ENCODE measurements around the gene NAV1. TPM values are rescaled to one million over a fixed set of nuclear protein-coding genes. Genes with fewer than 3 reads are reported as not detected.

The NAV1 gene
- total and polyA plus RNA-seq, 9 of the 15 experiments (the other 6 are each of a cell fraction or from before 2014, with no cell fraction given): 0.91 to 16.8 (median 3.2) TPM

DNA sequence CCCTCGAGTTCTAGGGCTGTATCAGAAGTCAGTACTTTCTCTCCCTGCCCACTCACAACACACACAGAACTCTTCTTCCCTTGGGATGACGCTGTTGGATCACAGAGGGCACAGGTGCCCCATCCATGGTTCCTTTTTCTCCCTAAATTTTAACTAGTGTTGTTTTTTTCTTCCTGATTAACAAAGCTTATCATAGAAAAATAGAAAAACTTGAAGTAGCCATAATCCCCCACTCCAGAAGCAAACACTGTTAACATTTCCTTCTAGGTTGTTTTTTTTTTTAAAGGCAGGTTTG is 27.5 kb downstream of the NAV1 start:
- Histone ChIP-seq H3K27me3 (ENCODE audit: control insufficient read depth in 2 of 2, insufficient read depth in 2 of 2, low read length in 2 of 2) (no peaks in the 10 kb centered on the region), H3K27ac (ENCODE audit: extremely low read depth, low read depth, low read length) (peak overlapping the region; percentile 81), H3K9me1 (ENCODE audit: control insufficient read depth, insufficient read depth, low read length) (peaks cover 4% of the 10 kb centered on the region), H2AFZ (ENCODE audit: low read depth, low read length) (peak overlapping the region; percentile 71), H3K4me3 (no peak overlapping the region), H3K79me2 (ENCODE audit: control insufficient read depth, insufficient read depth, low read length) (no peaks in the 10 kb centered on the region; the same call in 2 of the 3 replicates), H3K36me3 (ENCODE audit: control insufficient read depth, insufficient read depth, low read length) (no peaks in the 10 kb centered on the region), H3K4me1 (replicated peaks in 1 of 2; ENCODE audit: control insufficient read depth in 2 of 2, insufficient read depth in 2 of 2, low read length in 2 of 2) (peaks cover 55 to 66% of the 10 kb centered on the region in 2 experiments), H3K9me3 (replicated peaks; ENCODE audit: control insufficient read depth, insufficient read depth, low read depth, low read length) (no peaks in the 10 kb centered on the region), H3K4me2 (ENCODE audit: insufficient read depth, low read length) (no peak overlapping the region), H3K9ac (ENCODE audit: insufficient read depth in 1 of 2, low read depth in 2 of 2, low read length in 2 of 2) (peak overlapping the region; percentile 21 to 53; a peak in 3 of 4 replicates), H4K20me1 (replicated peaks; ENCODE audit: control insufficient read depth, insufficient read depth, low read length) (no peaks in the 10 kb centered on the region)
- no peak for FAIRE-seq
- no peak for ATAC-seq
- no peak for DNase-seq (ENCODE audit: extremely low read depth in 1 of 4, low spot score in 3 of 4)
- ChIA-PET POLR2A (interaction anchor here (0.6 to 1.3 kb wide), 7 partner anchors 8 to 254 kb away, joined by 3 to 5 read pairs (median 4); no protein-coding TSS in a partner anchor), CTCF (ENCODE audit: low intra/inter-chr PET ratio) (no interaction called here)
- intact Hi-C loops (cut with micrococcal nuclease): loop anchor here (2.0 kb wide), 1 partner anchor 16 kb away; no protein-coding TSS in a partner anchor
- 0 out of 2 replicates have a peak, but pooled peaks have one; percentile 20 for TF ChIP-seq CREB3 (tag; conservative IDR thresholded peaks at IDR 0.05; ENCODE audit: low read depth)
- TF ChIP-seq, protein P1, sequence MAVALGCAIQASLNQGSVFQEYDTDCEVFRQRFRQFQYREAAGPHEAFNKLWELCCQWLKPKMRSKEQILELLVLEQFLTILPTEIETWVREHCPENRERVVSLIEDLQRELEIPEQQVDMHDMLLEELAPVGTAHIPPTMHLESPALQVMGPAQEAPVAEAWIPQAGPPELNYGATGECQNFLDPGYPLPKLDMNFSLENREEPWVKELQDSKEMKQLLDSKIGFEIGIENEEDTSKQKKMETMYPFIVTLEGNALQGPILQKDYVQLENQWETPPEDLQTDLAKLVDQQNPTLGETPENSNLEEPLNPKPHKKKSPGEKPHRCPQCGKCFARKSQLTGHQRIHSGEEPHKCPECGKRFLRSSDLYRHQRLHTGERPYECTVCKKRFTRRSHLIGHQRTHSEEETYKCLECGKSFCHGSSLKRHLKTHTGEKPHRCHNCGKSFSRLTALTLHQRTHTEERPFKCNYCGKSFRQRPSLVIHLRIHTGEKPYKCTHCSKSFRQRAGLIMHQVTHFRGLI (CRISPR knock-in tag; IDR thresholded peaks at IDR 0.05): peak; percentile 5; the same call in 1 of the 2 replicates
- no peak for TF ChIP-seq RBM34 (IDR thresholded peaks at IDR 0.05; ENCODE audit: borderline replicate concordance, insufficient read depth, low read length)
- peak; percentile 87; the same call in 1 of the 2 replicates for TF ChIP-seq NFRKB (IDR thresholded peaks at IDR 0.05; ENCODE audit: low read depth)
- TF ChIP-seq DMBX1 (CRISPR knock-in tag; IDR thresholded peaks at IDR 0.05; ENCODE audit: borderline replicate concordance): peak; percentile 50; the same call in 1 of the 2 replicates
- TF ChIP-seq, protein P2, sequence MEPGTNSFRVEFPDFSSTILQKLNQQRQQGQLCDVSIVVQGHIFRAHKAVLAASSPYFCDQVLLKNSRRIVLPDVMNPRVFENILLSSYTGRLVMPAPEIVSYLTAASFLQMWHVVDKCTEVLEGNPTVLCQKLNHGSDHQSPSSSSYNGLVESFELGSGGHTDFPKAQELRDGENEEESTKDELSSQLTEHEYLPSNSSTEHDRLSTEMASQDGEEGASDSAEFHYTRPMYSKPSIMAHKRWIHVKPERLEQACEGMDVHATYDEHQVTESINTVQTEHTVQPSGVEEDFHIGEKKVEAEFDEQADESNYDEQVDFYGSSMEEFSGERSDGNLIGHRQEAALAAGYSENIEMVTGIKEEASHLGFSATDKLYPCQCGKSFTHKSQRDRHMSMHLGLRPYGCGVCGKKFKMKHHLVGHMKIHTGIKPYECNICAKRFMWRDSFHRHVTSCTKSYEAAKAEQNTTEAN (CRISPR knock-in tag; IDR thresholded peaks at IDR 0.05): no peak
- no peak for TF ChIP-seq ZNF354B (CRISPR knock-in tag; IDR thresholded peaks at IDR 0.05)
- peak; percentile 12; the same call in 1 of the 2 replicates for TF ChIP-seq ZNF584 (CRISPR knock-in tag; IDR thresholded peaks at IDR 0.05; ENCODE audit: low read depth)
- TF ChIP-seq, protein P3, sequence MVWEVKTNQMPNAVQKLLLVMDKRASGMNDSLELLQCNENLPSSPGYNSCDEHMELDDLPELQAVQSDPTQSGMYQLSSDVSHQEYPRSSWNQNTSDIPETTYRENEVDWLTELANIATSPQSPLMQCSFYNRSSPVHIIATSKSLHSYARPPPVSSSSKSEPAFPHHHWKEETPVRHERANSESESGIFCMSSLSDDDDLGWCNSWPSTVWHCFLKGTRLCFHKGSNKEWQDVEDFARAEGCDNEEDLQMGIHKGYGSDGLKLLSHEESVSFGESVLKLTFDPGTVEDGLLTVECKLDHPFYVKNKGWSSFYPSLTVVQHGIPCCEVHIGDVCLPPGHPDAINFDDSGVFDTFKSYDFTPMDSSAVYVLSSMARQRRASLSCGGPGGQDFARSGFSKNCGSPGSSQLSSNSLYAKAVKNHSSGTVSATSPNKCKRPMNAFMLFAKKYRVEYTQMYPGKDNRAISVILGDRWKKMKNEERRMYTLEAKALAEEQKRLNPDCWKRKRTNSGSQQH (CRISPR knock-in tag; IDR thresholded peaks at IDR 0.05): 0 out of 2 replicates have a peak, but pooled peaks have one; percentile 0
- in situ Hi-C loops (cut with MboI): no loop called here
- BruUV-seq (replicated peaks): no TSS peak
- WGBS (ENCODE audit: insufficient coverage, low coverage, missing lambda C conversion rate): 38% methylated on average over 2 of the region's 2 CpGs

Measured in K562 (cell line).